ENCODE measurements around the gene MATN1. TPM values are rescaled to one million over a fixed set of nuclear protein-coding genes. Genes with fewer than 3 reads are reported as not detected.

MATN1 gene
- polyA plus RNA-seq, 2 of the 4 experiments (the other 2 are of a cell fraction) = 0.05 to 0.17 TPM

GRCh38 chr1:30682396-30683275 lies 40.7 kb downstream of the MATN1 start:
- ATAC-seq (no peak), DNase-seq (ENCODE audit: low read depth in 1 of 2, low spot score in 1 of 2) (no peak), FAIRE-seq (no peak)
- no peak for TF ChIP-seq HOXB5 (CRISPR knock-in tag; IDR thresholded peaks at IDR 0.05)
- no peak for TF ChIP-seq PBX3 (IDR thresholded peaks at IDR 0.05)
- no peak for TF ChIP-seq SREBF2 (IDR thresholded peaks at IDR 0.05)
- TF ChIP-seq CBX2 (IDR thresholded peaks at IDR 0.05; ENCODE audit: borderline replicate concordance, low read depth) = no peak
- TF ChIP-seq, protein P1, sequence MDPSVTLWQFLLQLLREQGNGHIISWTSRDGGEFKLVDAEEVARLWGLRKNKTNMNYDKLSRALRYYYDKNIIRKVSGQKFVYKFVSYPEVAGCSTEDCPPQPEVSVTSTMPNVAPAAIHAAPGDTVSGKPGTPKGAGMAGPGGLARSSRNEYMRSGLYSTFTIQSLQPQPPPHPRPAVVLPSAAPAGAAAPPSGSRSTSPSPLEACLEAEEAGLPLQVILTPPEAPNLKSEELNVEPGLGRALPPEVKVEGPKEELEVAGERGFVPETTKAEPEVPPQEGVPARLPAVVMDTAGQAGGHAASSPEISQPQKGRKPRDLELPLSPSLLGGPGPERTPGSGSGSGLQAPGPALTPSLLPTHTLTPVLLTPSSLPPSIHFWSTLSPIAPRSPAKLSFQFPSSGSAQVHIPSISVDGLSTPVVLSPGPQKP (IDR thresholded peaks at IDR 0.05; ENCODE audit: low read depth, low read length) = no peak
- no peak for TF ChIP-seq NFE2L2 (conservative IDR thresholded peaks at IDR 0.05; ENCODE audit: low read length)
- no peak for TF ChIP-seq POLR2AphosphoS2 (conservative IDR thresholded peaks at IDR 0.05; ENCODE audit: low read length)
- no peak for TF ChIP-seq MAZ (IDR thresholded peaks at IDR 0.05; ENCODE audit: borderline replicate concordance, low read depth, low read length)
- no peak for TF ChIP-seq RFX5 (IDR thresholded peaks at IDR 0.05)
- TF ChIP-seq JUN (IDR thresholded peaks at IDR 0.05) = no peak
- TF ChIP-seq MYC (IDR thresholded peaks at IDR 0.05; ENCODE audit: borderline replicate concordance, low read length) = no peak
- no peak overlapping the region for H3K4me3 ChIP-seq
- WGBS (ENCODE audit: missing lambda C conversion rate) = 41% methylated on average over 8 of the region's 8 CpGs
- H3K4me1 ChIP-seq = no peaks in the 10 kb centered on the region
- ChIA-PET CTCF (interaction anchor here (0.8 to 1.2 kb wide), 2 partner anchors 17 to 301 kb away, joined by 3 read pairs; no protein-coding TSS in a partner anchor), POLR2A (no interaction called here)
- H3K27ac ChIP-seq = no peak overlapping the region
- no peaks in the 10 kb centered on the region for H3K9me3 ChIP-seq
- no peak overlapping the region for H3K4me2 ChIP-seq

DNA sequence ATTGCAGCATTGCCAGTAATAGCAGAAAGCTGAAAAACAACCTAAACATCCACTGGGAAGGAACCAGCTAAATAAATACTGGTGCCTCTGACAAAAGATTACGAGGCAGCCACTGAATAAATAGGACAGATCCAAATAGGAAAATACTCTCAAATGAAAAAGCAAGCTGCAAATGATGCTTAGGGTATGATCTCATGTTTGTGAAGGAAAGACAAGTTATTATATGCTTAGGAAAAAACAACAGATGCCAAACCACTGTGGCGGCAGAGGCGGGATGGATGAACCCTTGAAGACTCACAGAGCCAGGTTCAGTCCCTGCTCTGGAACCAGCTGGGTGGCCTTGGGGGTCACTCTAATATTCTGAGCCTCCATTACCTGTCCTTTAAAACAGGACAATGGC lies 41.6 kb downstream of the MATN1 start:
- 14% methylated on average over 3 of the region's 3 CpGs for WGBS (ENCODE audit: missing lambda C conversion rate)
- FAIRE-seq (no peak), DNase-seq (ENCODE audit: low read depth in 1 of 2, low spot score in 1 of 2) (no peak)

GRCh38 chr1:30680879-30681278 lies 42.5 kb downstream of the MATN1 start:
- no peak for ATAC-seq
- no peak overlapping the region for H3K4me3 ChIP-seq
- no peak overlapping the region for H3K4me2 ChIP-seq
- 52% methylated on average over 7 of the region's 7 CpGs for WGBS (ENCODE audit: missing lambda C conversion rate)
- ChIA-PET POLR2A (no interaction called here), CTCF (interaction anchor here (0.7 to 0.8 kb wide), 2 partner anchors 27 to 392 kb away, joined by 3 to 4 read pairs; no protein-coding TSS in a partner anchor)
- FAIRE-seq = no peak
- H3K9me3 ChIP-seq = no peaks in the 10 kb centered on the region
- no peak overlapping the region for H3K27ac ChIP-seq
- H3K4me1 ChIP-seq = no peaks in the 10 kb centered on the region
- no peak for DNase-seq (ENCODE audit: low read depth in 1 of 2, low spot score in 1 of 2)
- TF ChIP-seq CEBPB (IDR thresholded peaks at IDR 0.05) = no peak
- no peak for TF ChIP-seq MYC (IDR thresholded peaks at IDR 0.05; ENCODE audit: borderline replicate concordance, low read length)
- TF ChIP-seq FOSB (CRISPR knock-in tag; IDR thresholded peaks at IDR 0.05) = no peak
- no peak for TF ChIP-seq CBX2 (IDR thresholded peaks at IDR 0.05; ENCODE audit: borderline replicate concordance, low read depth)
- no peak for TF ChIP-seq RAD21 (conservative IDR thresholded peaks at IDR 0.05 in 1 of 2, IDR thresholded peaks at IDR 0.05 in 1 of 2)
- TF ChIP-seq ZSCAN20 (CRISPR knock-in tag; IDR thresholded peaks at IDR 0.05) = no peak
- TF ChIP-seq CTCF (IDR thresholded peaks at IDR 0.05) = no peak
- no peak for TF ChIP-seq CHD2 (IDR thresholded peaks at IDR 0.05; ENCODE audit: low read length, partially characterized antibody)
- TF ChIP-seq EHMT2 (IDR thresholded peaks at IDR 0.05; ENCODE audit: low read depth) = no peak
- TF ChIP-seq, protein P1 (IDR thresholded peaks at IDR 0.05; ENCODE audit: low read depth, low read length) = no peak
- TF ChIP-seq GATA3 (IDR thresholded peaks at IDR 0.05; ENCODE audit: borderline replicate concordance) = no peak
- no peak for TF ChIP-seq USF2 (IDR thresholded peaks at IDR 0.05)
- no peak for TF ChIP-seq NR3C1 (IDR thresholded peaks at IDR 0.05)
- no peak for TF ChIP-seq FOXS1 (CRISPR knock-in tag; IDR thresholded peaks at IDR 0.05)

More for the DNA sequence above, 41.6 kb downstream of the MATN1 start:
- TF ChIP-seq RCOR1 (IDR thresholded peaks at IDR 0.05; ENCODE audit: low read depth, low read length) (no peak), POLR2A (IDR thresholded peaks at IDR 0.05; ENCODE audit: low read length) (no peak), SMC3 (IDR thresholded peaks at IDR 0.05) (no peak), KDM5A (IDR thresholded peaks at IDR 0.05) (no peak)
- no peak overlapping the region for H3K27ac ChIP-seq
- H3K4me3 ChIP-seq = no peak overlapping the region
- no peak overlapping the region for H3K4me2 ChIP-seq
- no peaks in the 10 kb centered on the region for H3K4me1 ChIP-seq
- ATAC-seq = no peak
- POLR2A ChIA-PET = no interaction called here
- H3K9me3 ChIP-seq = no peaks in the 10 kb centered on the region
- CTCF ChIA-PET = no interaction called here
